Stimulated activated CD8-positive, alpha-beta memory T cell treated with anti-CD3 and anti-CD28 coated beads, Interleukin-12 subunit alpha, Interleukin-12 subunit beta, amount 100 ng/mL, for 4 hours (primary cell): ENCODE data around the gene TIAM2.

Experiments used
- DNase-seq: peaks from one replicate; pipeline ENCODE4 v3.0.0-alpha.2; 2020; ENCODE audit warnings: low read depth

Gene TIAM2

GRCh38 chr6:155064303-155064702 is 69.2 kb downstream of the TIAM2 start:
- DNase-seq, result no peak

- no peak for DNase-seq
Observed at GRCh38 chr6:155066361-155066760, 71.2 kb downstream of the TIAM2 start.

GRCh38 chr6:155066921-155067680 is 72.0 kb downstream of the TIAM2 start:
- DNase-seq, result no peak

- DNase-seq, result no peak
Observed at GRCh38 chr6:155067956-155068615, 73.0 kb downstream of the TIAM2 start.

GRCh38 chr6:155069543-155069942 is 74.4 kb downstream of the TIAM2 start:
- no peak for DNase-seq

GRCh38 chr6:155075930-155076695 is 81.0 kb downstream of the TIAM2 start:
- DNase-seq, result no peak

GRCh38 chr6:155077331-155077730 is 82.2 kb downstream of the TIAM2 start:
- DNase-seq, result no peak

- no peak for DNase-seq
Observed at GRCh38 chr6:155077784-155078183, 82.7 kb downstream of the TIAM2 start.

GRCh38 chr6:155078331-155078745 is 83.2 kb downstream of the TIAM2 start:
- no peak for DNase-seq

GRCh38 chr6:155079985-155080452 is 84.9 kb downstream of the TIAM2 start:
- no peak for DNase-seq

- DNase-seq, result no peak
Observed at GRCh38 chr6:155080881-155081845, 86.0 kb downstream of the TIAM2 start.

- no peak for DNase-seq
Observed at GRCh38 chr6:155084431-155085123, 89.5 kb downstream of the TIAM2 start.

GRCh38 chr6:155085582-155086257 is 90.6 kb downstream of the TIAM2 start:
- DNase-seq, result no peak

GRCh38 chr6:155088856-155089255 is 93.7 kb downstream of the TIAM2 start:
- no peak for DNase-seq

- DNase-seq, result no peak
Observed at GRCh38 chr6:155089746-155090145, 94.6 kb downstream of the TIAM2 start.

GRCh38 chr6:155090166-155090565 is 95.1 kb downstream of the TIAM2 start:
- DNase-seq, result no peak

GRCh38 chr6:155091756-155092155 is 96.6 kb downstream of the TIAM2 start:
- no peak for DNase-seq

GRCh38 chr6:155093430-155093829 is 98.3 kb downstream of the TIAM2 start:
- DNase-seq, result peak; percentile 6

- no peak for DNase-seq
Observed at GRCh38 chr6:155100087-155100486, 105.0 kb downstream of the TIAM2 start.

GRCh38 chr6:155100591-155100990 is 105.5 kb downstream of the TIAM2 start:
- DNase-seq, result no peak
